Stimulated activated CD8-positive, alpha-beta memory T cell treated with anti-CD3 and anti-CD28 coated beads, Interleukin-4, amount 100 ng/mL, for 4 hours (primary cell): ENCODE data around the gene IRS1.
A peak's percentile ranks its signal among the peaks of the same experiment; 100 is the strongest.
"Not testable (repeated sequence)": the region's sequence is repeated elsewhere in the genome, so short reads cannot be mapped to it uniquely, and the experiment has no call there.

Experiments used
- DNase-seq, 2 donors: peaks; one replicate each; pipeline ENCODE4 v3.0.0-alpha.2; 2020; ENCODE audit warnings: low read depth in 2 of 2, low spot score in 1 of 2

Gene IRS1

GRCh38 chr2:226799211-226799975, at the start of gene IRS1:
Gene IRS1 (minus strand): TSS chr2:226799820. CDS start chr2:226798738, 1,082 bp downstream.
- no peak for DNase-seq

- DNase-seq: no peak
These were observed 49.7 kb upstream of the IRS1 start for GRCh38 chr2:226849349-226849748.

GRCh38 chr2:226847511-226847910, 47.9 kb upstream of the IRS1 start:
- DNase-seq: no peak

- no peak for DNase-seq
These were observed 47.5 kb upstream of the IRS1 start for GRCh38 chr2:226847090-226847489.

GRCh38 chr2:226845386-226846116, 45.9 kb upstream of the IRS1 start:
- DNase-seq: no peak

GRCh38 chr2:226843001-226843400, 43.4 kb upstream of the IRS1 start:
- not testable (repeated sequence) for DNase-seq

GRCh38 chr2:226839951-226840350, 40.3 kb upstream of the IRS1 start:
- no peak for DNase-seq

- DNase-seq: no peak
These were observed 39.5 kb upstream of the IRS1 start for GRCh38 chr2:226839161-226839560.

GRCh38 chr2:226838722-226839121, 39.1 kb upstream of the IRS1 start:
- DNase-seq: no peak

- DNase-seq: no peak
These were observed 38.4 kb upstream of the IRS1 start for GRCh38 chr2:226837787-226838603.

- DNase-seq: no peak
These were observed 37.7 kb upstream of the IRS1 start for GRCh38 chr2:226837334-226837733.

GRCh38 chr2:226836548-226836885, 36.9 kb upstream of the IRS1 start:
- no peak for DNase-seq

GRCh38 chr2:226835796-226836547, 36.4 kb upstream of the IRS1 start, which contains the start of gene RHBDD1:
Gene RHBDD1 (plus strand): TSS chr2:226836054. CDS start chr2:226864694, 28,640 bp downstream.
- DNase-seq: peak; percentile 82 to 89

GRCh38 chr2:226835420-226835795, 35.8 kb upstream of the IRS1 start:
- no peak for DNase-seq

- not testable (repeated sequence) for DNase-seq
These were observed 35.3 kb upstream of the IRS1 start for GRCh38 chr2:226834880-226835279.

GRCh38 chr2:226832061-226832460, 32.4 kb upstream of the IRS1 start:
- no peak for DNase-seq

- no peak for DNase-seq
These were observed 31.6 kb upstream of the IRS1 start for GRCh38 chr2:226831266-226831665.

- no peak for DNase-seq
These were observed 30.4 kb upstream of the IRS1 start for GRCh38 chr2:226829721-226830631.

- DNase-seq: no peak
These were observed 28.6 kb upstream of the IRS1 start for GRCh38 chr2:226828191-226828590.

- DNase-seq: no peak
These were observed 25.4 kb upstream of the IRS1 start for GRCh38 chr2:226825056-226825455.
